ENCODE measurements around the gene TMTC3. TPM values are rescaled to one million over a fixed set of nuclear protein-coding genes. Genes with fewer than 3 reads are reported as not detected.

The TMTC3 gene
- total and polyA plus RNA-seq, 9 donors, result 3.9 to 21.9 (median 19.9) TPM

DNA sequence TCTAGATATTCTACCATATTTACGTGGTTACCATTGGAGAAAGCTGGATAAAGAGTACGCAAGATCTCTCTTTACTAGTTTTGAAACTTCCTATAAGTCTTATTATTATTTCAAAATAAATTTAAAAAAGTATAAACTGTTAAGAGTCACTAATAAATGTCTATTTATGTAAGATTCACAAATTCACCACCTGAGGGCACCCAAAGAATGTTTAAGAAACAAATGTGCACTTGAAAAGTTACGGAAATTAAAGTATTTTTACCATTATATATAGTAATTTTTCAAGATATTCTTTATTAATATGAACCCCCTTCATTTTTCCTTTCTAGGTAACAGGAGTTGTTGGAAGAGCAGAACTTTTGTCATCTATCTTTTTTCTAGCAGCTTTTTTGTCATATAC is 11.9 kb downstream of the TMTC3 start:
- intact Hi-C loops (cut with DNase I), result no loop called here
- H3K9me3 ChIP-seq, result no peaks in the 10 kb centered on the region
- H3K4me1 ChIP-seq (ENCODE audit: insufficient read depth), result peaks cover 2% of the 10 kb centered on the region
- H3K4me3 ChIP-seq, result no peak overlapping the region
- H3K27ac ChIP-seq, result no peak overlapping the region
- WGBS, 3 donors, result 71 to 75% (median 73%) methylated on average over 3 of the region's 3 CpGs
- no peak for DNase-seq
- no peak for TF ChIP-seq POLR2A (IDR thresholded peaks at IDR 0.05)
- no peaks in the 10 kb centered on the region for H3K27me3 ChIP-seq
- H3K36me3 ChIP-seq, result no peaks in the 10 kb centered on the region

DNA sequence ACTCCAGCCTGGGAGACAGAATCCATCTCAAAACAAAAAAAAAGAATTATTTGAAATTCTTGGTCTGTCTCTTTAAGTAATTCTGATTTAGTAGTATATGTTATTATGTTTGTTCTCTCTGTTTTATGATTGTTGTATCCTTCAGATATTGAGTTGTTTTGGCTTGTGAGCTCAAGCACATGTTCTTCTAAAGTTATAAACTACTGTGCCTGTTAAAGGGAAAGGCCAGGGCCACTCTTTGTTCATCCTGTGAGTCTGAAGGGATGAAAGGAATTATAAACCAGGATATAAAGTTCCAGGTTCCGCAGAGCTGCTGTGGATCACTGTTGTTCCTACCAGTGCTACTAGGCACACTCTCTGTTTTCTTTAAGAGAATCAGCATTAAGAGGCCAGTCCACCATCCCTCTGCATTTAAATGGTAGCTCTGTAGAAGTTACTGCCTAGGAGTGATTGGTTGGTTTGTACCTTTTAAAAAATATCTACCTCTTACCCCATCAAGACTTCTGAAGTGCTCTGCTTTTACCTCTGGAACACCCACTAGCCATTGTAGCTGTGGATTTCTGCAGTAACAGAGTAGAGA is 14.1 kb downstream of the TMTC3 start:
- intact Hi-C loops (cut with DNase I), result no loop called here
- H3K27me3 ChIP-seq, result peaks cover 2% of the 10 kb centered on the region
- H3K4me3 ChIP-seq, result no peak overlapping the region
- WGBS, 3 donors, result 36 to 69% (median 55%) methylated on average over 1 of the region's 1 CpG
- H3K36me3 ChIP-seq, result no peaks in the 10 kb centered on the region
- TF ChIP-seq, protein P1, sequence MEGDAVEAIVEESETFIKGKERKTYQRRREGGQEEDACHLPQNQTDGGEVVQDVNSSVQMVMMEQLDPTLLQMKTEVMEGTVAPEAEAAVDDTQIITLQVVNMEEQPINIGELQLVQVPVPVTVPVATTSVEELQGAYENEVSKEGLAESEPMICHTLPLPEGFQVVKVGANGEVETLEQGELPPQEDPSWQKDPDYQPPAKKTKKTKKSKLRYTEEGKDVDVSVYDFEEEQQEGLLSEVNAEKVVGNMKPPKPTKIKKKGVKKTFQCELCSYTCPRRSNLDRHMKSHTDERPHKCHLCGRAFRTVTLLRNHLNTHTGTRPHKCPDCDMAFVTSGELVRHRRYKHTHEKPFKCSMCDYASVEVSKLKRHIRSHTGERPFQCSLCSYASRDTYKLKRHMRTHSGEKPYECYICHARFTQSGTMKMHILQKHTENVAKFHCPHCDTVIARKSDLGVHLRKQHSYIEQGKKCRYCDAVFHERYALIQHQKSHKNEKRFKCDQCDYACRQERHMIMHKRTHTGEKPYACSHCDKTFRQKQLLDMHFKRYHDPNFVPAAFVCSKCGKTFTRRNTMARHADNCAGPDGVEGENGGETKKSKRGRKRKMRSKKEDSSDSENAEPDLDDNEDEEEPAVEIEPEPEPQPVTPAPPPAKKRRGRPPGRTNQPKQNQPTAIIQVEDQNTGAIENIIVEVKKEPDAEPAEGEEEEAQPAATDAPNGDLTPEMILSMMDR (IDR thresholded peaks at IDR 0.05), result no peak
- TF ChIP-seq EP300 (IDR thresholded peaks at IDR 0.05) (no peak), POLR2A (IDR thresholded peaks at IDR 0.05) (no peak)
- H3K4me1 ChIP-seq (ENCODE audit: insufficient read depth), result no peaks in the 10 kb centered on the region
- DNase-seq, result no peak
- H3K9me3 ChIP-seq, result no peaks in the 10 kb centered on the region
- no peak overlapping the region for H3K27ac ChIP-seq

DNA sequence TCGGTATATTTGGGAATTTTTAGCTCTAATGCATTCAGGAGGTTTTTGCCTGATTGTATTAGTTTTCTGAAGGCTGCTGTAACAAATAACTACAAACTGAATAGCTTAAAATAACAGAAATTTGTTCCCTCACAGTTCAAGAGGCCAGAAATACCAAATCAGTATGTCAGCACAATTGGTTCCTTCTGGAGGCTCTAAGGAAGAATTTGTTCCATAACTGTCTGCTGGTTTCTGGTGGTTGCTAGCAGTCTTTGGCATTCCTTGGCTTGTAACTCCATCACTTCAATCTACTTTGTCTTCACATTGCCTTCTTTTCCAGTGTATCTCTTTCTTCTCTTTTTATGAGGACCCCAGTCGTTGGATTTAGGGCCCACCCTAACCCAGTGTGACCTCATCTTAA is 21.3 kb downstream of the TMTC3 start:
- Histone ChIP-seq H3K4me1 (ENCODE audit: insufficient read depth) (no peaks in the 10 kb centered on the region), H3K27me3 (peaks cover 2% of the 10 kb centered on the region), H3K36me3 (no peaks in the 10 kb centered on the region), H3K27ac (no peak overlapping the region), H3K9me3 (no peaks in the 10 kb centered on the region), H3K4me3 (no peak overlapping the region)
- no peak for DNase-seq
- 89 to 99% (median 91%) methylated on average over 2 of the region's 2 CpGs for WGBS, 3 donors
- TF ChIP-seq, protein P1 (IDR thresholded peaks at IDR 0.05), result no peak
- TF ChIP-seq POLR2A (IDR thresholded peaks at IDR 0.05) (no peak), EP300 (IDR thresholded peaks at IDR 0.05) (no peak)
- intact Hi-C loops (cut with DNase I), result no loop called here

DNA sequence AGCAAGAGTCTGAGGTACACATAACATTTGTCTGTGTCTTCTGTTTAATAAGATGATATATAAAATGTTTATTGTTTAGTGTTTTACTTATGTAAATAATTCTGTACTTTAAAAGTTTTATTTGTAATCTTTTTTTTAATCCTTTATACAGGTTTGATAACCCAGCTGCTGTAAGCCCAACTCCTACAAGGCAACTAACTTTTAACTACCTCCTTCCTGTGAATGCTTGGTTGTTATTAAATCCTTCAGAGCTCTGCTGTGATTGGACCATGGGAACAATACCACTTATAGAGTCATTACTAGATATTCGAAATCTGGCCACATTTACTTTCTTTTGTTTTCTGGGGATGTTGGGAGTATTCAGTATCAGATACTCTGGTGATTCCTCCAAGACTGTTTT is 24.1 kb downstream of the TMTC3 start:
- 80 to 95% (median 83%) methylated on average over 1 of the region's 1 CpG for WGBS, 3 donors
- TF ChIP-seq POLR2A (IDR thresholded peaks at IDR 0.05) (no peak), EP300 (IDR thresholded peaks at IDR 0.05) (no peak)
- TF ChIP-seq, protein P1 (IDR thresholded peaks at IDR 0.05), result no peak
- no peak for DNase-seq
- Histone ChIP-seq H3K9me3 (no peaks in the 10 kb centered on the region), H3K4me1 (ENCODE audit: insufficient read depth) (no peaks in the 10 kb centered on the region), H3K27ac (no peak overlapping the region), H3K36me3 (no peaks in the 10 kb centered on the region), H3K4me3 (no peak overlapping the region), H3K27me3 (no peaks in the 10 kb centered on the region)
- intact Hi-C loops (cut with DNase I), result no loop called here

DNA sequence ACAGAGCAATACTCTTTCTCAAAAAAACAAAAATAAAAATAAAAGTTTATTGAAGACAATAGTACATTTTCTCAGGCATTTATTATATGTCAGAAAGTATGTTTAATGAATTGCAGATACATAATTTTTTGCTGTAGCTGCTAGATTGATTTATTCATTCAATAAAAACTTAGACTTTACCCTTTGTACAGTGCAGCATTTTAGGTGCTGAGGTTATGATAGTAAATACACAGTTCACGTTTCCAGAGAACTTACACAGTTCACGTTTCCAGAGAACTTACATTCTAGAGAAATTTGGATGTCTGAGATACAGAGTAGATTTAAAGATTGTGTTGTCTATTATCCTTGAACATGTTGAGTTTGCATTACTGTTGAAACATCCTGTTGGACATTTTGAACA is 25.3 kb downstream of the TMTC3 start:
- TF ChIP-seq POLR2A (IDR thresholded peaks at IDR 0.05), result no peak
- no peaks in the 10 kb centered on the region for H3K9me3 ChIP-seq
- no peaks in the 10 kb centered on the region for H3K27me3 ChIP-seq
- no peak overlapping the region for H3K27ac ChIP-seq
- no peak for DNase-seq
- H3K36me3 ChIP-seq, result no peaks in the 10 kb centered on the region
- WGBS, 3 donors, result 96 to 98% (median 97%) methylated on average over 2 of the region's 2 CpGs
- intact Hi-C loops (cut with DNase I), result no loop called here
- H3K4me1 ChIP-seq (ENCODE audit: insufficient read depth), result no peaks in the 10 kb centered on the region
- no peak overlapping the region for H3K4me3 ChIP-seq
